HEK293 (cell line): Measurements from ENCODE around the gene ZNF425.

Experiments
- CTCF ChIA-PET: fragments of 350-600 bp; formaldehyde crosslinking; extraction: SDS; loops from one replicate; lab custom pipeline; 2021; ENCODE audit warnings: antibody characterized with exemption; lab: Yijun Ruan, JAX
- POLR2A ChIA-PET: fragments of 300-600 bp; formaldehyde crosslinking; extraction: SDS; loops from one replicate; lab custom pipeline; 2020; ENCODE audit warnings: antibody characterized with exemption, inconsistent platforms; lab: Yijun Ruan, JAX
- H3K27ac ChIP-seq: fragments of 200-500 bp; sonication (Bioruptor generic); 2 replicates; pipeline ENCODE4 v1.5.1; 2014; ENCODE audit warnings: low read depth, low read length, control low read depth, inconsistent platforms; ENCODE audit errors: extremely low read depth
- H3K36me3 ChIP-seq, 2 experiments: fragments of 200-500 bp in 1 of 2; sonication (Bioruptor generic) in 1 of 2; 1 replicate in 1 of 2; 2 replicates in 1 of 2; pipeline ENCODE4 v1.5.1; 2014 to 2017; ENCODE audit warnings: inconsistent platforms in 2 of 2, low read length in 2 of 2; ENCODE audit not compliant: control insufficient read depth in 2 of 2, insufficient read depth in 1 of 2
- H3K4me1 ChIP-seq: fragments of 200-500 bp; sonication (Bioruptor generic); 2 replicates; pipeline ENCODE4 v1.5.1; 2014; ENCODE audit warnings: mild to moderate bottlenecking, low read length, inconsistent platforms; ENCODE audit not compliant: control insufficient read depth, insufficient read depth
- H3K4me3 ChIP-seq: 2 replicates; pipeline ENCODE4 v1.5.1; 2011; ENCODE audit warnings: low read depth, mild to moderate bottlenecking, control low read depth, low read length, moderate library complexity
- H3K9me3 ChIP-seq: fragments of 200-500 bp; sonication (Bioruptor generic); 2 replicates; pipeline ENCODE4 v1.5.1; 2014; ENCODE audit warnings: low read depth, low read length, inconsistent platforms; ENCODE audit not compliant: control insufficient read depth, insufficient read depth
- MZF1 ChIP-seq: fragments of 450-650 bp; formaldehyde crosslinking; IDR thresholded peaks from 2 replicates; pipeline ENCODE4 v1.5.1; 2017; ENCODE audit warnings: missing biosample characterization, missing genetic modification characterization, borderline replicate concordance
- SALL2 ChIP-seq: fragments of 450-650 bp; formaldehyde crosslinking; IDR thresholded peaks from 2 replicates; pipeline ENCODE4 v1.5.0; 2017; ENCODE audit warnings: missing biosample characterization, mild to moderate bottlenecking, missing genetic modification characterization, borderline replicate concordance
- SCRT2 ChIP-seq: fragments of 450-650 bp; formaldehyde crosslinking; IDR thresholded peaks from 2 replicates; pipeline ENCODE4 v1.5.1; 2016; ENCODE audit warnings: missing biosample characterization, missing genetic modification characterization
- ZBTB20 ChIP-seq: fragments of 450-650 bp; formaldehyde crosslinking; IDR thresholded peaks from 2 replicates; pipeline ENCODE4 v1.5.1; 2016; ENCODE audit warnings: missing biosample characterization, missing genetic modification characterization
- ZBTB48 ChIP-seq: fragments of 450-650 bp; formaldehyde crosslinking; IDR thresholded peaks from 2 replicates; pipeline ENCODE4 v1.5.1; 2016; ENCODE audit warnings: missing biosample characterization, missing genetic modification characterization
- ZNF133 ChIP-seq: fragments of 450-650 bp; formaldehyde crosslinking; IDR thresholded peaks from 2 replicates; pipeline ENCODE4 v1.5.1; 2016; ENCODE audit warnings: missing biosample characterization, missing genetic modification characterization
- ZNF148 ChIP-seq: fragments of 450-650 bp; formaldehyde crosslinking; IDR thresholded peaks from 2 replicates; pipeline ENCODE4 v1.5.0; 2017; ENCODE audit warnings: missing biosample characterization, missing genetic modification characterization, borderline replicate concordance
- ZNF211 ChIP-seq: fragments of 450-650 bp; formaldehyde crosslinking; IDR thresholded peaks from 2 replicates; pipeline ENCODE4 v1.5.1; 2016; ENCODE audit warnings: low read depth, missing biosample characterization, missing genetic modification characterization
- ZNF394 ChIP-seq: fragments of 450-650 bp; formaldehyde crosslinking; IDR thresholded peaks from 2 replicates; pipeline ENCODE4 v1.5.1; 2016; ENCODE audit warnings: missing biosample characterization, missing genetic modification characterization, mild to moderate bottlenecking, moderate library complexity, borderline replicate concordance
- ZNF530 ChIP-seq: fragments of 450-650 bp; formaldehyde crosslinking; IDR thresholded peaks from 2 replicates; pipeline ENCODE4 v1.5.1; 2016; ENCODE audit warnings: low read depth, missing biosample characterization, missing genetic modification characterization
- ZNF549 ChIP-seq: fragments of 450-650 bp; IDR thresholded peaks from 2 replicates; pipeline ENCODE4 v1.5.1; 2018; ENCODE audit warnings: missing biosample characterization, missing genetic modification characterization, mild to moderate bottlenecking, inconsistent platforms, moderate library complexity
- ZNF658 ChIP-seq: fragments of 450-650 bp; formaldehyde crosslinking; IDR thresholded peaks from 2 replicates; pipeline ENCODE4; 2016; ENCODE audit warnings: missing biosample characterization, missing genetic modification characterization
- TF ChIP-seq, protein P1 (sequence below): fragments of 450-650 bp; formaldehyde crosslinking; IDR thresholded peaks from 2 replicates; pipeline ENCODE4 v1.5.1; 2016; ENCODE audit warnings: missing biosample characterization, missing genetic modification characterization, borderline replicate concordance
- TF ChIP-seq, protein P2 (sequence below): fragments of 450-650 bp; formaldehyde crosslinking; IDR thresholded peaks from 2 replicates; pipeline ENCODE4 v1.5.1; 2016; ENCODE audit warnings: missing biosample characterization, missing genetic modification characterization
- TF ChIP-seq, protein P3 (sequence below): fragments of 450-650 bp; formaldehyde crosslinking; IDR thresholded peaks from 2 replicates; pipeline ENCODE4 v1.5.1; 2016; ENCODE audit warnings: missing biosample characterization, missing genetic modification characterization, borderline replicate concordance

ZNF425 gene

DNA sequence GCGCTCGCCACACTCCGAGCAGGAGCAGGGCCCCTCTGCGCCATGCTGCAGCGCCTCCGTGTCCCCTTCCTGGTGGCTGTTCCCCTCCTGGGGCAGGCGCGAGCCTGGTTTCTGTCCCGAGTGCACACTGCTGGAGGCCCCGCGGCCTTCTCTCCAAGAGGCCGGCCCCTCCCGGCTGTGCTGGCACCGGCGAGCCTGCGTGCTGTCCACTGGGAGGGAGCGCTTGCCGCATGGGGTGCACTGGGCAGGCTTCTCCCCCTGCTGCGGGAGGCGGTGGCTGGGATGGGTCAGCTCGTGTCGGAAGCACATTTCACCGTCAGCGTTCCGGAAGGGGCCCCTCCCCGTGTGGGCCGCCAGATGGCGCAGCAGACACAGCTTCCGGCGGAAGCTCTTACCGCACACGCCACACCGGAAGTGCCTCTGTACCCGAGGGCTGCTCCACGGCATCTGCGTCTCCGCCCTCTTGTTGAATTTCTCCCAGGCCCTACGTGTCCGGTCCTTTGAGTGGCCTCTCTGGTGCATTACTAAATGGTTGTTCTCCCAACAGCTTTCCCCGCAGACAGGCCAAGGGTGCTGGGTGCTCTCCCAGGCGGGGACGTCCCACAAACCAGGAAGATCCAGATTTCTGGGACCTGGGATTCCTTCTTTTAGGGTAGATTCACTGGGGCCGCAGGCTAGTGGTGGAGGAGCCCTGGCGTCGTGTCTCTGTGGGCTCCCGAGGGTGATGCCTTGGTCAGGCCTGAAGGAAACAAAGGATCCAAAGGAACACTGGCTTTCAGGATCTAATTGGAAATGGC, 54.3 kb downstream of the ZNF425 start:
- Histone ChIP-seq H3K4me3 (no peak overlapping the region), H3K4me1 (no peaks in the 10 kb centered on the region), H3K9me3 (no peaks in the 10 kb centered on the region), H3K27ac (no peak overlapping the region), H3K36me3 (peaks cover 4 to 60% of the 10 kb centered on the region in 2 experiments; a peak in 2 of 3 replicates)
- ChIA-PET CTCF (interaction anchor here (1.4 kb wide), 1 partner anchor 17 kb away, joined by 3 read pairs; no protein-coding TSS in a partner anchor), POLR2A (no interaction called here)
- TF ChIP-seq ZBTB20 (tag by site-specific recombination) (no peak), SCRT2 (tag by site-specific recombination) (no peak), ZBTB48 (tag by site-specific recombination) (no peak), ZNF549 (tag by site-specific recombination) (no peak), ZNF394 (tag by site-specific recombination) (no peak), SALL2 (tag by site-specific recombination) (no peak), ZNF658 (tag by site-specific recombination) (no peak), ZNF211 (tag by site-specific recombination) (no peak), MZF1 (tag by site-specific recombination) (no peak)
- TF ChIP-seq, protein P1, sequence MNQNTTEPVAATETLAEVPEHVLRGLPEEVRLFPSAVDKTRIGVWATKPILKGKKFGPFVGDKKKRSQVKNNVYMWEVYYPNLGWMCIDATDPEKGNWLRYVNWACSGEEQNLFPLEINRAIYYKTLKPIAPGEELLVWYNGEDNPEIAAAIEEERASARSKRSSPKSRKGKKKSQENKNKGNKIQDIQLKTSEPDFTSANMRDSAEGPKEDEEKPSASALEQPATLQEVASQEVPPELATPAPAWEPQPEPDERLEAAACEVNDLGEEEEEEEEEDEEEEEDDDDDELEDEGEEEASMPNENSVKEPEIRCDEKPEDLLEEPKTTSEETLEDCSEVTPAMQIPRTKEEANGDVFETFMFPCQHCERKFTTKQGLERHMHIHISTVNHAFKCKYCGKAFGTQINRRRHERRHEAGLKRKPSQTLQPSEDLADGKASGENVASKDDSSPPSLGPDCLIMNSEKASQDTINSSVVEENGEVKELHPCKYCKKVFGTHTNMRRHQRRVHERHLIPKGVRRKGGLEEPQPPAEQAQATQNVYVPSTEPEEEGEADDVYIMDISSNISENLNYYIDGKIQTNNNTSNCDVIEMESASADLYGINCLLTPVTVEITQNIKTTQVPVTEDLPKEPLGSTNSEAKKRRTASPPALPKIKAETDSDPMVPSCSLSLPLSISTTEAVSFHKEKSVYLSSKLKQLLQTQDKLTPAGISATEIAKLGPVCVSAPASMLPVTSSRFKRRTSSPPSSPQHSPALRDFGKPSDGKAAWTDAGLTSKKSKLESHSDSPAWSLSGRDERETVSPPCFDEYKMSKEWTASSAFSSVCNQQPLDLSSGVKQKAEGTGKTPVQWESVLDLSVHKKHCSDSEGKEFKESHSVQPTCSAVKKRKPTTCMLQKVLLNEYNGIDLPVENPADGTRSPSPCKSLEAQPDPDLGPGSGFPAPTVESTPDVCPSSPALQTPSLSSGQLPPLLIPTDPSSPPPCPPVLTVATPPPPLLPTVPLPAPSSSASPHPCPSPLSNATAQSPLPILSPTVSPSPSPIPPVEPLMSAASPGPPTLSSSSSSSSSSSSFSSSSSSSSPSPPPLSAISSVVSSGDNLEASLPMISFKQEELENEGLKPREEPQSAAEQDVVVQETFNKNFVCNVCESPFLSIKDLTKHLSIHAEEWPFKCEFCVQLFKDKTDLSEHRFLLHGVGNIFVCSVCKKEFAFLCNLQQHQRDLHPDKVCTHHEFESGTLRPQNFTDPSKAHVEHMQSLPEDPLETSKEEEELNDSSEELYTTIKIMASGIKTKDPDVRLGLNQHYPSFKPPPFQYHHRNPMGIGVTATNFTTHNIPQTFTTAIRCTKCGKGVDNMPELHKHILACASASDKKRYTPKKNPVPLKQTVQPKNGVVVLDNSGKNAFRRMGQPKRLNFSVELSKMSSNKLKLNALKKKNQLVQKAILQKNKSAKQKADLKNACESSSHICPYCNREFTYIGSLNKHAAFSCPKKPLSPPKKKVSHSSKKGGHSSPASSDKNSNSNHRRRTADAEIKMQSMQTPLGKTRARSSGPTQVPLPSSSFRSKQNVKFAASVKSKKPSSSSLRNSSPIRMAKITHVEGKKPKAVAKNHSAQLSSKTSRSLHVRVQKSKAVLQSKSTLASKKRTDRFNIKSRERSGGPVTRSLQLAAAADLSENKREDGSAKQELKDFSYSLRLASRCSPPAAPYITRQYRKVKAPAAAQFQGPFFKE, result no peak
- TF ChIP-seq, protein P2, sequence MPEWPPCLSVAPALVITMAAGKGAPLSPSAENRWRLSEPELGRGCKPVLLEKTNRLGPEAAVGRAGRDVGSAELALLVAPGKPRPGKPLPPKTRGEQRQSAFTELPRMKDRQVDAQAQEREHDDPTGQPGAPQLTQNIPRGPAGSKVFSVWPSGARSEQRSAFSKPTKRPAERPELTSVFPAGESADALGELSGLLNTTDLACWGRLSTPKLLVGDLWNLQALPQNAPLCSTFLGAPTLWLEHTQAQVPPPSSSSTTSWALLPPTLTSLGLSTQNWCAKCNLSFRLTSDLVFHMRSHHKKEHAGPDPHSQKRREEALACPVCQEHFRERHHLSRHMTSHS (tag by site-specific recombination), result no peak
- TF ChIP-seq, protein P3, sequence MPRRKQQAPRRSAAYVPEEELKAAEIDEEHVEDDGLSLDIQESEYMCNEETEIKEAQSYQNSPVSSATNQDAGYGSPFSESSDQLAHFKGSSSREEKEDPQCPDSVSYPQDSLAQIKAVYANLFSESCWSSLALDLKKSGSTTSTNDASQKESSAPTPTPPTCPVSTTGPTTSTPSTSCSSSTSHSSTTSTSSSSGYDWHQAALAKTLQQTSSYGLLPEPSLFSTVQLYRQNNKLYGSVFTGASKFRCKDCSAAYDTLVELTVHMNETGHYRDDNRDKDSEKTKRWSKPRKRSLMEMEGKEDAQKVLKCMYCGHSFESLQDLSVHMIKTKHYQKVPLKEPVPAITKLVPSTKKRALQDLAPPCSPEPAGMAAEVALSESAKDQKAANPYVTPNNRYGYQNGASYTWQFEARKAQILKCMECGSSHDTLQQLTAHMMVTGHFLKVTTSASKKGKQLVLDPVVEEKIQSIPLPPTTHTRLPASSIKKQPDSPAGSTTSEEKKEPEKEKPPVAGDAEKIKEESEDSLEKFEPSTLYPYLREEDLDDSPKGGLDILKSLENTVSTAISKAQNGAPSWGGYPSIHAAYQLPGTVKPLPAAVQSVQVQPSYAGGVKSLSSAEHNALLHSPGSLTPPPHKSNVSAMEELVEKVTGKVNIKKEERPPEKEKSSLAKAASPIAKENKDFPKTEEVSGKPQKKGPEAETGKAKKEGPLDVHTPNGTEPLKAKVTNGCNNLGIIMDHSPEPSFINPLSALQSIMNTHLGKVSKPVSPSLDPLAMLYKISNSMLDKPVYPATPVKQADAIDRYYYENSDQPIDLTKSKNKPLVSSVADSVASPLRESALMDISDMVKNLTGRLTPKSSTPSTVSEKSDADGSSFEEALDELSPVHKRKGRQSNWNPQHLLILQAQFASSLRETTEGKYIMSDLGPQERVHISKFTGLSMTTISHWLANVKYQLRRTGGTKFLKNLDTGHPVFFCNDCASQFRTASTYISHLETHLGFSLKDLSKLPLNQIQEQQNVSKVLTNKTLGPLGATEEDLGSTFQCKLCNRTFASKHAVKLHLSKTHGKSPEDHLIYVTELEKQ (tag by site-specific recombination), result no peak

- CTCF ChIA-PET, result no interaction called here
- H3K36me3 ChIP-seq, result peaks cover 4 to 57% of the 10 kb centered on the region in 2 experiments; a peak in 2 of 3 replicates
Observed at GRCh38 chr7:149071182-149071635, 54.9 kb downstream of the ZNF425 start.

More at GRCh38 chr7:149071182-149071635, 54.9 kb downstream of the ZNF425 start:
- H3K4me3 ChIP-seq, result no peak overlapping the region
- H3K4me1 ChIP-seq, result no peaks in the 10 kb centered on the region
- no peaks in the 10 kb centered on the region for H3K9me3 ChIP-seq
- no peak overlapping the region for H3K27ac ChIP-seq
- POLR2A ChIA-PET, result no interaction called here
- TF ChIP-seq ZNF530, result no peak
- TF ChIP-seq ZNF148 (tag by site-specific recombination), result no peak
- TF ChIP-seq ZNF133 (tag by site-specific recombination), result no peak
- TF ChIP-seq, all 188 proteins: peak for 0
